GM12878 (cell line): ENCODE results near the gene GAS2. TPM values are rescaled to one million over a fixed set of nuclear protein-coding genes. Genes with fewer than 3 reads are reported as not detected.

ENCODE experiments used
- ATAC-seq: fragments of 200-7000 bp; cut with Tn5 transposase; 3 replicates; pipeline ENCODE4 v1.9.1; 2020; ENCODE audit warnings: mild to moderate bottlenecking, moderate library complexity
- BruUV-seq: library from RNA; stranded (reverse); fragments of 400-500 nt; replicated peaks from 2 replicates; lab custom pipeline; 2021; lab: Mats Ljungman, UMichigan
- CTCF ChIA-PET: fragments of 300-600 bp; sonication (Branson Sonifier 250); formaldehyde crosslinking; extraction: SDS; loops from one replicate; lab custom pipeline; 2021; ENCODE audit warnings: inconsistent platforms; lab: Yijun Ruan, JAX
- POLR2A ChIA-PET: fragments of 350-600 bp; formaldehyde crosslinking; extraction: SDS; loops from one replicate; lab custom pipeline; 2021; ENCODE audit warnings: inconsistent platforms; lab: Charles Lee
- RAD21 ChIA-PET: fragments of 300-600 bp; sonication (Branson Sonifier 250); formaldehyde crosslinking; loops from one replicate; lab custom pipeline; 2023; ENCODE audit warnings: antibody characterized with exemption; ENCODE audit not compliant: unreplicated experiment; lab: Charles Lee
- SMC1A ChIA-PET: fragments of 300-600 bp; sonication (Branson Sonifier 250); formaldehyde crosslinking; loops from one replicate; lab custom pipeline; 2023; ENCODE audit not compliant: unreplicated experiment, uncharacterized antibody; lab: Charles Lee
- DNase-seq: peaks from one replicate; pipeline ENCODE4 v3.0.0-alpha.2; 2011; ENCODE audit warnings: low read depth, low spot score
- FAIRE-seq: peaks from 3 replicates; lab custom pipeline; 2011; peaks lifted over from hg19 to GRCh38; lab: Jason Lieb, UNC
- H2AFZ ChIP-seq: 2 replicates; pipeline ENCODE4 v1.6.0; 2011; ENCODE audit warnings: low read depth, low read length, control low read depth; ENCODE audit not compliant: control insufficient read depth
- H3K27ac ChIP-seq: 2 replicates; pipeline ENCODE4 v1.5.1; 2011; ENCODE audit warnings: control low read depth; ENCODE audit not compliant: control insufficient read depth, insufficient read depth
- H3K27me3 ChIP-seq, 2 experiments: replicated peaks in 1 of 2; 2 replicates each; pipeline versions ENCODE4 v1.6.0 to v1.6.1; 2011; ENCODE audit warnings: low read length in 1 of 2; ENCODE audit not compliant: control insufficient read depth in 2 of 2, insufficient read depth in 2 of 2
- H3K36me3 ChIP-seq, 2 experiments: 2 replicates each; pipeline ENCODE4 v1.5.1; 2011; ENCODE audit warnings: low read length in 1 of 2; ENCODE audit not compliant: control insufficient read depth in 2 of 2, insufficient read depth in 2 of 2
- H3K4me1 ChIP-seq: 2 replicates; pipeline ENCODE4 v1.6.1; 2011; ENCODE audit warnings: mild to moderate bottlenecking, low read length, moderate library complexity, mixed read lengths; ENCODE audit not compliant: control insufficient read depth, insufficient read depth
- H3K4me2 ChIP-seq: 2 replicates; pipeline ENCODE4 v1.6.0; 2011; ENCODE audit warnings: control low read depth; ENCODE audit not compliant: control insufficient read depth, insufficient read depth
- H3K4me3 ChIP-seq: fragments of 200-600 bp; sonication (generic); 2 replicates; pipeline ENCODE4 v1.5.1; 2016
- H3K79me2 ChIP-seq: 2 replicates; pipeline ENCODE4 v1.6.0; 2011; ENCODE audit warnings: low read length; ENCODE audit not compliant: control insufficient read depth, insufficient read depth
- H3K9ac ChIP-seq: 2 replicates; pipeline ENCODE4 v1.8.0; 2011; ENCODE audit warnings: low read length, control low read depth, mixed read lengths; ENCODE audit not compliant: control insufficient read depth, insufficient read depth
- H3K9me3 ChIP-seq: replicated peaks from 3 replicates; pipeline ENCODE4 v1.5.1; 2011; ENCODE audit warnings: mild to moderate bottlenecking, low read length; ENCODE audit not compliant: control insufficient read depth, insufficient read depth
- H4K20me1 ChIP-seq: 2 replicates; pipeline ENCODE4 v1.6.0; 2011; ENCODE audit not compliant: control insufficient read depth, insufficient read depth
- BRCA1 ChIP-seq: IDR thresholded peaks from 2 replicates; pipeline ENCODE4 v1.6.1; 2011; ENCODE audit warnings: low read depth, low read length, improper control_type of control experiment
- CBFB ChIP-seq: IDR thresholded peaks from 2 replicates; pipeline ENCODE4 v1.6.1; 2016; ENCODE audit warnings: antibody characterized with exemption, low read depth
- DPF2 ChIP-seq: fragments of 450-650 bp; IDR thresholded peaks from 2 replicates; pipeline ENCODE4 v1.6.1; 2017; ENCODE audit warnings: mild to moderate bottlenecking
- EED ChIP-seq: sonication (generic); IDR thresholded peaks from 2 replicates; pipeline ENCODE4 v1.6.1; 2016; ENCODE audit warnings: antibody characterized with exemption, low read depth
- EZH2 ChIP-seq: IDR thresholded peaks from 2 replicates; pipeline ENCODE4 v1.6.1; 2012; ENCODE audit warnings: low read depth, mild to moderate bottlenecking, control low read depth, inconsistent platforms, low read length, borderline replicate concordance; ENCODE audit not compliant: control insufficient read depth
- GABPA ChIP-seq: IDR thresholded peaks from 2 replicates; pipeline ENCODE4 v1.6.1; 2014; ENCODE audit warnings: antibody characterized with exemption, low read depth, mild to moderate bottlenecking, inconsistent platforms
- HDAC6 ChIP-seq: fragments of 200-600 bp; sonication (generic); IDR thresholded peaks from one replicate; pipeline ENCODE4 v1.8.0; 2017; ENCODE audit warnings: antibody characterized with exemption; ENCODE audit not compliant: unreplicated experiment
- IRF4 ChIP-seq: IDR thresholded peaks from 2 replicates; pipeline ENCODE4 v1.6.1; 2011; ENCODE audit warnings: low read depth, low read length
- LARP7 ChIP-seq: fragments of 450-650 bp; IDR thresholded peaks from 2 replicates; pipeline ENCODE4 v1.6.1; 2017; ENCODE audit warnings: mild to moderate bottlenecking
- MYB ChIP-seq: fragments of 150-350 bp; IDR thresholded peaks from 2 replicates; pipeline ENCODE4 v1.6.1; 2014; ENCODE audit warnings: mild to moderate bottlenecking, low read depth, low read length, borderline replicate concordance
- MYC ChIP-seq: IDR thresholded peaks from 2 replicates; pipeline ENCODE4 v1.6.1; 2011; ENCODE audit warnings: mild to moderate bottlenecking, low read length, moderate library complexity, inconsistent platforms; ENCODE audit not compliant: insufficient read depth, insufficient replicate concordance, insufficient read length, severe bottlenecking
- NBN ChIP-seq: fragments of 450-650 bp; IDR thresholded peaks from 2 replicates; pipeline ENCODE4 v1.6.1; 2016
- RB1 ChIP-seq: fragments of 450-650 bp; formaldehyde crosslinking; IDR thresholded peaks from 2 replicates; pipeline ENCODE4 v1.6.1; 2017; ENCODE audit warnings: mild to moderate bottlenecking, borderline replicate concordance
- RELA ChIP-seq: fragments of 450-650 bp; IDR thresholded peaks from 2 replicates; pipeline ENCODE4 v1.8.0; 2014; ENCODE audit warnings: borderline replicate concordance; ENCODE audit not compliant: partially characterized antibody
- SPI1 ChIP-seq: IDR thresholded peaks from 2 replicates; pipeline ENCODE4 v1.6.1; 2011; ENCODE audit warnings: low read depth, mild to moderate bottlenecking, low read length, moderate library complexity, borderline replicate concordance; ENCODE audit not compliant: insufficient read depth
- SRF ChIP-seq, 2 experiments: IDR thresholded peaks; 2 replicates each; pipeline ENCODE4 v1.6.1; 2011; ENCODE audit warnings: low read depth in 2 of 2, low read length in 2 of 2, mild to moderate bottlenecking in 1 of 2, moderate library complexity in 1 of 2
- WRNIP1 ChIP-seq: IDR thresholded peaks from 2 replicates; pipeline ENCODE4 v1.6.1; 2011; ENCODE audit warnings: low read depth, low read length, improper control_type of control experiment, borderline replicate concordance
- ZNF274 ChIP-seq: IDR thresholded peaks from one replicate; pipeline ENCODE4 v1.8.0; 2011; ENCODE audit not compliant: insufficient read length, insufficient read depth
- WGBS: methylation state at CpG from one replicate; pipeline ENCODE4 v1.1.6; 2016; ENCODE audit warnings: low lambda C conversion rate; ENCODE audit not compliant: insufficient replicate concordance, insufficient coverage; ENCODE audit errors: missing lambda C conversion rate; 5-methylcytosine and 5-hydroxymethylcytosine counted together
- in situ Hi-C: fragments of 300-500 bp; cut with MboI; formaldehyde crosslinking; loops from 9 replicates; pipeline ENCODE4 v1.14.3; 2018; ENCODE audit warnings: mixed read lengths
- intact Hi-C: fragments of 100-400 bp; cut with micrococcal nuclease; formaldehyde crosslinking; loops from one replicate; pipeline ENCODE4 v1.14.2; 2022; ENCODE audit not compliant: unreplicated experiment
- polyA plus RNA-seq, 11 experiments: library from polyadenylated mRNA; depleted of rRNA in 4 of 11; unstranded in 6 of 11; stranded (reverse) in 5 of 11; fragments of >200 nt; fragmentation: Nextera tagmentation in 4 of 11; fragmentation: Illumina TruSeq in 1 of 11; extraction: Ambion mirVana in 4 of 11; extraction: Trizol in 1 of 11; gene quantifications; 1 replicate in 1 of 11; 2 replicates in 10 of 11; pipeline versions ENCODE4 v1.2.1 to v1.2.3, GENCODE V29; 2011 to 2016; ENCODE audit warnings: inconsistent platforms in 2 of 11, missing spikeins in 2 of 11, low read depth in 1 of 11
- total RNA-seq, 4 experiments: library from RNA; depleted of rRNA in 3 of 4; stranded (reverse); fragments of >200 nt in 3 of 4; fragmentation: Illumina TruSeq in 1 of 4; extraction: Trizol in 1 of 4; gene quantifications; 2 replicates each; pipeline versions ENCODE4 v1.2.1 to v1.2.3, GENCODE V29; 2013 to 2021
- TF ChIP-seq, protein P1 (sequence below), 3 experiments: IDR thresholded peaks in 2 of 3; conservative IDR thresholded peaks in 1 of 3; 2 replicates each; pipeline ENCODE4 v1.5.1; 2011; ENCODE audit warnings: low read depth in 3 of 3, low read length in 3 of 3, mild to moderate bottlenecking in 3 of 3, control low read depth in 2 of 3, moderate library complexity in 2 of 3, inconsistent platforms in 1 of 3, mixed read lengths in 1 of 3; ENCODE audit not compliant: control insufficient read depth in 2 of 3, insufficient read depth in 1 of 3; ENCODE audit errors: extremely low read depth in 1 of 3
- TF ChIP-seq, protein P2 (sequence below): fragments of 450-650 bp; IDR thresholded peaks from 2 replicates; pipeline ENCODE4 v1.6.1; 2016; ENCODE audit warnings: mild to moderate bottlenecking

GAS2 gene
- total and polyA plus RNA-seq, 10 of the 15 experiments (the other 5 are each of a cell fraction or from before 2014, with no cell fraction given), result 16.4 to 81.4 (median 26.2) TPM

DNA sequence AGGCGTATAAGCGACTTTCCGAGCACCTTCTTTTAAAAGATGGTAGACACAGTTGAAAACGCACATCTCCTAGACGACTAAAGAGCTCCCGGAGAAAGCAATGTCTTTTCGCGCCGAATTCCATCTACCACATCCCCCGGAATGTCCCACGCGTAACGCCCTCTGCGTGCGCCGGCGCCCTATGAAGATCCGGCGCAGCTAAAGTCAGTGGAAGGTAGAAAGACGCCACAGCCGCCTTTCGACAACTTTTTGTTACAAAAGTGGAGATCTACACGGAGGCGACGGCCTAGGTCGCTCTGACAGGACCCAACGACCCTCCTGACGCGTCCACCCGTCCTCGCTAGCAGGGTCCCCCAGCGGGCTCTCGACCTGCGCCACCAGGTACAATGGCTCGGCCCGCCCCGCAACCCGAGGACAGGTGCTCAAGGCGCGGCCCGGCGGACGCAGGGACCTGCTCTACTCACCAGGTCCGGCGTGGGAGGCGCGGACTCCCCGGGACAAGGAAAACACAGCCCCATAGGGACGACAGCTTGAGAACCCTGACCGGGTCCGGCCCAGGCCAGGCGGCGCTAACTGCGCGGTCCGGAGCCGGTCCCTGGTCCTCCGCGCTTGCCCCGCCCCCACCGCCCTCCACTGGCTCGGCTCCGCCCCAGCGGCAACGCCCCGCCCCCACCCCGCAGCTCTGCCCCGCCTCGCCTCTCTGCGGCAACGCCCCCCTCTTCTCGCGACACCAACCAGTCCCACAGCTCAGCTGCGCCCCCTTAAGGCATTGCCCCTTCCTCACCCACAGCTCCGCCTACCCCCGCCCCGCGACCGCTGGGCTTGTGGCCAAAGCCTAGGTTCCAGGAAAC, 163.0 kb downstream of the GAS2 start, which contains the start of gene SVIP:
SVIP (minus strand) TSS at position 571 of the 851 bp plus-strand sequence; CDS start at position 518, 53 bp downstream.
- CTCF ChIA-PET, result interaction anchor here (0.6 to 5.0 kb wide), 45 partner anchors 8 to 647 kb away, joined by 3 to 42 read pairs (median 4); partner anchors contain the start of gene GAS2
- in situ Hi-C loops, result no loop called here
- Histone ChIP-seq H3K79me2 (peaks cover 13% of the 10 kb centered on the region), H3K4me3 (peak within 1 kb of the TSS; percentile 87), H3K9me3 (no peaks in the 10 kb centered on the region), H4K20me1 (no peaks in the 10 kb centered on the region), H2AFZ (peak within 1 kb of the TSS; percentile 96), H3K9ac (peak within 1 kb of the TSS; percentile 68), H3K27me3 (no peaks in the 10 kb centered on the region), H3K4me1 (no peaks in the 10 kb centered on the region), H3K27ac (peak within 1 kb of the TSS; percentile 59), H3K4me2 (peak within 1 kb of the TSS; percentile 78; the same call in 1 of the 2 replicates), H3K36me3 (peaks cover 2% of the 10 kb centered on the region in 2 experiments; a peak in 2 of 4 replicates)
- no TSS peak for BruUV-seq
- RAD21 ChIA-PET, result interaction anchor here (0.7 to 2.4 kb wide), 27 partner anchors 10 to 658 kb away, joined by 3 to 39 read pairs (median 4); partner anchors contain the start of gene GAS2
- peak; percentile 85 for FAIRE-seq
- ATAC-seq, result peak; percentile 94
- SMC1A ChIA-PET, result interaction anchor here (0.6 to 3.1 kb wide), 29 partner anchors 7 to 659 kb away, joined by 3 to 30 read pairs (median 4); no protein-coding TSS in a partner anchor
- intact Hi-C loops, result loop anchor here (2.0 kb wide), 3 partner anchors 155 to 495 kb away; no protein-coding TSS in a partner anchor
- WGBS, result under 1% methylated on average over 54 of the region's 79 CpGs
- POLR2A ChIA-PET, result interaction anchor here (0.6 to 2.5 kb wide), 18 partner anchors 15 to 460 kb away, joined by 3 to 10 read pairs (median 5); partner anchors contain the start of gene FANCF
- DNase-seq, result peak; percentile 69
- no peak for TF ChIP-seq ZNF274
- no peak for TF ChIP-seq HDAC6
- no peak for TF ChIP-seq MYB
- 0 out of 2 replicates have a peak, but pooled peaks have one; percentile 17 for TF ChIP-seq SPI1
- peak in 1 of 2 experiments; percentile 37; a peak in 1 of 4 replicates for TF ChIP-seq SRF (IDR thresholded peaks at IDR 0.05; ENCODE audit: low read depth in 2 of 2, low read length in 2 of 2)
- TF ChIP-seq NBN, result peak; percentile 70; the same call in 1 of the 2 replicates
- peak; percentile 69; the same call in 1 of the 2 replicates for TF ChIP-seq CBFB
- TF ChIP-seq DPF2, result 0 out of 2 replicates have a peak, but pooled peaks have one; percentile 65
- TF ChIP-seq GABPA, result peak; percentile 82
- no peak for TF ChIP-seq IRF4
- TF ChIP-seq EZH2, result no peak
- TF ChIP-seq, protein P1, sequence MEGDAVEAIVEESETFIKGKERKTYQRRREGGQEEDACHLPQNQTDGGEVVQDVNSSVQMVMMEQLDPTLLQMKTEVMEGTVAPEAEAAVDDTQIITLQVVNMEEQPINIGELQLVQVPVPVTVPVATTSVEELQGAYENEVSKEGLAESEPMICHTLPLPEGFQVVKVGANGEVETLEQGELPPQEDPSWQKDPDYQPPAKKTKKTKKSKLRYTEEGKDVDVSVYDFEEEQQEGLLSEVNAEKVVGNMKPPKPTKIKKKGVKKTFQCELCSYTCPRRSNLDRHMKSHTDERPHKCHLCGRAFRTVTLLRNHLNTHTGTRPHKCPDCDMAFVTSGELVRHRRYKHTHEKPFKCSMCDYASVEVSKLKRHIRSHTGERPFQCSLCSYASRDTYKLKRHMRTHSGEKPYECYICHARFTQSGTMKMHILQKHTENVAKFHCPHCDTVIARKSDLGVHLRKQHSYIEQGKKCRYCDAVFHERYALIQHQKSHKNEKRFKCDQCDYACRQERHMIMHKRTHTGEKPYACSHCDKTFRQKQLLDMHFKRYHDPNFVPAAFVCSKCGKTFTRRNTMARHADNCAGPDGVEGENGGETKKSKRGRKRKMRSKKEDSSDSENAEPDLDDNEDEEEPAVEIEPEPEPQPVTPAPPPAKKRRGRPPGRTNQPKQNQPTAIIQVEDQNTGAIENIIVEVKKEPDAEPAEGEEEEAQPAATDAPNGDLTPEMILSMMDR (IDR thresholded peaks at IDR 0.05 in 2 of 3, conservative IDR thresholded peaks at IDR 0.05 in 1 of 3; ENCODE audit: control insufficient read depth in 2 of 3, extremely low read depth in 1 of 3, insufficient read depth in 1 of 3, low read depth in 3 of 3, low read length in 3 of 3), result peak; percentile 76 to 92 (median 89)
- no peak; the same call in 1 of the 2 replicates for TF ChIP-seq RB1
- peak; percentile 73 for TF ChIP-seq EED
- TF ChIP-seq, protein P2, sequence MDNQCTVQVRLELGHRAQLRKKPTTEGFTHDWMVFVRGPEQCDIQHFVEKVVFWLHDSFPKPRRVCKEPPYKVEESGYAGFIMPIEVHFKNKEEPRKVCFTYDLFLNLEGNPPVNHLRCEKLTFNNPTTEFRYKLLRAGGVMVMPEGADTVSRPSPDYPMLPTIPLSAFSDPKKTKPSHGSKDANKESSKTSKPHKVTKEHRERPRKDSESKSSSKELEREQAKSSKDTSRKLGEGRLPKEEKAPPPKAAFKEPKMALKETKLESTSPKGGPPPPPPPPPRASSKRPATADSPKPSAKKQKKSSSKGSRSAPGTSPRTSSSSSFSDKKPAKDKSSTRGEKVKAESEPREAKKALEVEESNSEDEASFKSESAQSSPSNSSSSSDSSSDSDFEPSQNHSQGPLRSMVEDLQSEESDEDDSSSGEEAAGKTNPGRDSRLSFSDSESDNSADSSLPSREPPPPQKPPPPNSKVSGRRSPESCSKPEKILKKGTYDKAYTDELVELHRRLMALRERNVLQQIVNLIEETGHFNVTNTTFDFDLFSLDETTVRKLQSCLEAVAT, result 0 out of 2 replicates have a peak, but pooled peaks have one; percentile 52
- no peak for TF ChIP-seq MYC
- no peak for TF ChIP-seq WRNIP1
- TF ChIP-seq RELA, result no peak
- TF ChIP-seq LARP7, result peak; percentile 77
- peak; percentile 67 for TF ChIP-seq BRCA1
